GM10266 (cell line): ENCODE results near the gene KLF7.

Source experiments
- DNase-seq: peaks from one replicate; pipeline ENCODE4 v3.0.0; 2012; ENCODE audit errors: extremely low spot score
- CTCF ChIP-seq: IDR thresholded peaks from 2 replicates; pipeline ENCODE4 v1.5.1; 2012; ENCODE audit warnings: mild to moderate bottlenecking, low read depth; ENCODE audit not compliant: control insufficient read depth, insufficient read depth; ENCODE audit errors: missing control alignments

Gene KLF7

GRCh38 chr2:207167099-207167923 is 1.6 kb upstream of the KLF7 start:
- peak; percentile 37 for DNase-seq
- no peak for TF ChIP-seq CTCF

- TF ChIP-seq CTCF = peak; percentile 29
- peak; percentile 75 for DNase-seq
Observed at GRCh38 chr2:207166349-207167098, 776 bp upstream of the KLF7 start.

- no peak for TF ChIP-seq CTCF
- DNase-seq = peak; percentile 96
Observed at GRCh38 chr2:207166039-207166348, 246 bp upstream of the KLF7 start.

- DNase-seq = peak; percentile 12
- TF ChIP-seq CTCF = no peak
Observed at GRCh38 chr2:207164006-207164831, 1.5 kb downstream of the KLF7 start.

GRCh38 chr2:207163756-207164005 is 2.1 kb downstream of the KLF7 start:
- DNase-seq = no peak
- TF ChIP-seq CTCF = no peak

- TF ChIP-seq CTCF = no peak
- no peak for DNase-seq
Observed at GRCh38 chr2:207163053-207163755, 2.5 kb downstream of the KLF7 start.

GRCh38 chr2:207162316-207162715 is 3.4 kb downstream of the KLF7 start:
- DNase-seq = no peak
- no peak for TF ChIP-seq CTCF
